Cardiac muscle cell (in vitro differentiated cells and primary cell): ENCODE results near the gene ANKRD9. TPM values are rescaled to one million over a fixed set of nuclear protein-coding genes. Genes with fewer than 3 reads are reported as not detected.

Experiments used
- DNase-seq, 2 donors: peaks; one replicate each; pipeline versions ENCODE4 v3.0.0 to v3.0.0-alpha.2; 2010 to 2017; ENCODE audit warnings: low read depth in 1 of 2, low spot score in 1 of 2
- H3K27ac ChIP-seq: fragments of 200-600 bp; sonication (generic); 2 replicates; pipeline ENCODE4 v1.5.1; 2016
- H3K27me3 ChIP-seq: fragments of 200-600 bp; sonication (generic); 2 replicates; pipeline ENCODE4 v1.6.0; 2016; ENCODE audit warnings: control low read depth
- H3K36me3 ChIP-seq: fragments of 200-600 bp; sonication (generic); 2 replicates; pipeline ENCODE4 v1.5.1; 2016; ENCODE audit warnings: control low read depth
- H3K4me1 ChIP-seq: fragments of 200-600 bp; sonication (generic); 2 replicates; pipeline ENCODE4 v1.8.1; 2017; ENCODE audit warnings: low read depth, mild to moderate bottlenecking, mixed run types
- H3K4me3 ChIP-seq: fragments of 200-600 bp; sonication (generic); 2 replicates; pipeline ENCODE4 v1.5.1; 2016; ENCODE audit warnings: mild to moderate bottlenecking
- H3K9me3 ChIP-seq: fragments of 200-600 bp; sonication (generic); 2 replicates; pipeline ENCODE4 v1.5.1; 2017; ENCODE audit warnings: low read depth, mild to moderate bottlenecking, control low read depth
- CTCF ChIP-seq: IDR thresholded peaks from 2 replicates; pipeline ENCODE4 v1.5.1; 2012; ENCODE audit warnings: low read depth, mild to moderate bottlenecking, low read length
- polyA plus RNA-seq: library from polyadenylated mRNA; unstranded; fragments of >200 nt; fragmentation: Nextera tagmentation; extraction: Ambion mirVana; gene quantifications from 2 replicates; pipeline ENCODE4 v1.2.1, GENCODE V29; 2016
- total RNA-seq: library from RNA; depleted of rRNA; stranded (reverse); fragments of >200 nt; gene quantifications from 2 replicates; pipeline ENCODE4 v1.2.3, GENCODE V29; 2016

Gene ANKRD9
- total and polyA plus RNA-seq, 2 experiments from 2014 or later: 93.1 to 99.9 TPM

GRCh38 chr14:102471921-102472790 is 37.4 kb downstream of the ANKRD9 start:
- no peaks in the 10 kb centered on the region for H3K27me3 ChIP-seq
- DNase-seq: no peak
- TF ChIP-seq CTCF: no peak
- H3K4me3 ChIP-seq: no peak overlapping the region
- H3K36me3 ChIP-seq: peaks cover 3% of the 10 kb centered on the region
- H3K9me3 ChIP-seq: no peaks in the 10 kb centered on the region
- no peaks in the 10 kb centered on the region for H3K4me1 ChIP-seq
- no peak overlapping the region for H3K27ac ChIP-seq

- H3K4me3 ChIP-seq: no peak overlapping the region
- TF ChIP-seq CTCF: no peak
- peaks cover 12% of the 10 kb centered on the region for H3K36me3 ChIP-seq
- H3K9me3 ChIP-seq: no peaks in the 10 kb centered on the region
- no peaks in the 10 kb centered on the region for H3K4me1 ChIP-seq
- H3K27me3 ChIP-seq: no peaks in the 10 kb centered on the region
- no peak overlapping the region for H3K27ac ChIP-seq
- DNase-seq: no peak
Observed at GRCh38 chr14:102469261-102469660, 40.3 kb downstream of the ANKRD9 start.

- DNase-seq: no peak
- H3K9me3 ChIP-seq: no peaks in the 10 kb centered on the region
- H3K36me3 ChIP-seq: peaks cover 12% of the 10 kb centered on the region
- no peak for TF ChIP-seq CTCF
- H3K4me3 ChIP-seq: no peak overlapping the region
- no peak overlapping the region for H3K27ac ChIP-seq
- no peaks in the 10 kb centered on the region for H3K27me3 ChIP-seq
- no peaks in the 10 kb centered on the region for H3K4me1 ChIP-seq
Observed at GRCh38 chr14:102464846-102465341, 44.7 kb downstream of the ANKRD9 start.

- TF ChIP-seq CTCF: no peak
Observed at GRCh38 chr14:102464006-102464405, 45.6 kb downstream of the ANKRD9 start.

GRCh38 chr14:102462391-102462790 is 47.2 kb downstream of the ANKRD9 start:
- Histone ChIP-seq H3K4me1 (no peaks in the 10 kb centered on the region), H3K27ac (no peak overlapping the region)
- no peak for TF ChIP-seq CTCF

More at GRCh38 chr14:102464006-102464405, 45.6 kb downstream of the ANKRD9 start:
- H3K9me3 ChIP-seq: no peaks in the 10 kb centered on the region
- H3K4me3 ChIP-seq: no peak overlapping the region
- no peak for DNase-seq
- H3K27me3 ChIP-seq: no peaks in the 10 kb centered on the region
- peaks cover 12% of the 10 kb centered on the region for H3K36me3 ChIP-seq
- no peak overlapping the region for H3K27ac ChIP-seq
- H3K4me1 ChIP-seq: no peaks in the 10 kb centered on the region

More at GRCh38 chr14:102462391-102462790, 47.2 kb downstream of the ANKRD9 start:
- no peaks in the 10 kb centered on the region for H3K9me3 ChIP-seq
- H3K27me3 ChIP-seq: no peaks in the 10 kb centered on the region
- peaks cover 9% of the 10 kb centered on the region for H3K36me3 ChIP-seq
- no peak overlapping the region for H3K4me3 ChIP-seq
- DNase-seq: no peak
